ENCODE data around the gene LMX1A. TPM values are rescaled to one million over a fixed set of nuclear protein-coding genes. Genes with fewer than 3 reads are reported as not detected.

LMX1A gene
- total RNA-seq, 4 donors from 2014 or later, result 1.1 to 2.5 (median 1.8) TPM

- Histone ChIP-seq H3K27ac (peak overlapping the region; percentile 52 to 80 (median 63)), H3K9me3 (no peaks in the 10 kb centered on the region), H3K27me3 (no peaks in the 10 kb centered on the region), H3K4me1 (peaks cover 0 to 22% (median 0%) of the 10 kb centered on the region in 4 donors), H3K4me3 (peak overlapping the region; percentile 7 to 51 (median 30)), H3K36me3 (no peaks in the 10 kb centered on the region)
- DNase-seq, result no peak
- TF ChIP-seq POLR2A (IDR thresholded peaks at IDR 0.05), result no peak
- no peak for TF ChIP-seq CTCF (IDR thresholded peaks at IDR 0.05)
These were observed 19.1 kb upstream of the LMX1A start for GRCh38 chr1:165375623-165376022.

GRCh38 chr1:165371588-165372225 is 15.2 kb upstream of the LMX1A start:
- Histone ChIP-seq H3K27ac (no peak overlapping the region), H3K27me3 (no peaks in the 10 kb centered on the region), H3K36me3 (no peaks in the 10 kb centered on the region), H3K4me1 (peaks cover 0 to 18% (median 0%) of the 10 kb centered on the region in 4 donors), H3K4me3 (no peak overlapping the region), H3K9me3 (no peaks in the 10 kb centered on the region)
- no peak for DNase-seq
- no peak for TF ChIP-seq POLR2A (IDR thresholded peaks at IDR 0.05)
- TF ChIP-seq CTCF (IDR thresholded peaks at IDR 0.05), result no peak

- H3K27ac ChIP-seq, result no peak overlapping the region
- H3K27me3 ChIP-seq, result no peaks in the 10 kb centered on the region
- no peaks in the 10 kb centered on the region for H3K36me3 ChIP-seq
- peak; percentile 19 to 74 (median 65) for DNase-seq
- TF ChIP-seq POLR2A (IDR thresholded peaks at IDR 0.05) (no peak), CTCF (IDR thresholded peaks at IDR 0.05) (peak in 5 of 6 experiments; percentile 16 to 72 (median 69))
- no peaks in the 10 kb centered on the region for H3K4me1 ChIP-seq
- no peak overlapping the region for H3K4me3 ChIP-seq
- H3K9me3 ChIP-seq, result no peaks in the 10 kb centered on the region
These were observed 12.8 kb upstream of the LMX1A start for GRCh38 chr1:165369255-165369848.

GRCh38 chr1:165367375-165367993 is 11.0 kb upstream of the LMX1A start:
- TF ChIP-seq CTCF (IDR thresholded peaks at IDR 0.05) (peak; percentile 38 to 90 (median 72)), POLR2A (IDR thresholded peaks at IDR 0.05) (no peak)
- H3K27ac ChIP-seq, result no peak overlapping the region
- no peaks in the 10 kb centered on the region for H3K9me3 ChIP-seq
- H3K36me3 ChIP-seq, result no peaks in the 10 kb centered on the region
- no peak overlapping the region for H3K4me3 ChIP-seq
- DNase-seq, result peak; percentile 65 to 93 (median 73)
- no peaks in the 10 kb centered on the region for H3K27me3 ChIP-seq
- H3K4me1 ChIP-seq, result no peaks in the 10 kb centered on the region

- no peaks in the 10 kb centered on the region for H3K27me3 ChIP-seq
- H3K4me3 ChIP-seq, result no peak overlapping the region
- no peaks in the 10 kb centered on the region for H3K36me3 ChIP-seq
- TF ChIP-seq POLR2A (IDR thresholded peaks at IDR 0.05) (no peak), CTCF (IDR thresholded peaks at IDR 0.05) (no peak)
- no peaks in the 10 kb centered on the region for H3K4me1 ChIP-seq
- DNase-seq, result no peak
- H3K9me3 ChIP-seq, result no peaks in the 10 kb centered on the region
- H3K27ac ChIP-seq, result no peak overlapping the region
These were observed 8.8 kb upstream of the LMX1A start for GRCh38 chr1:165365341-165365740.

All from Peyer's patch (tissue), 4 donors.